GF-D8 (cell line): ENCODE data around the gene MB21D2.

Experiments used
- DNase-seq: peaks from one replicate; lab custom pipeline; 2025; lab: John Stamatoyannopoulos, UW

The MB21D2 gene

GRCh38 chr3:192923731-192924130, 6.1 kb upstream of the MB21D2 start:
- DNase-seq, result no peak

- no peak for DNase-seq
Observed at GRCh38 chr3:192921793-192922192, 4.1 kb upstream of the MB21D2 start.

GRCh38 chr3:192920411-192920810, 2.8 kb upstream of the MB21D2 start:
- DNase-seq, result no peak

GRCh38 chr3:192919901-192920300, 2.2 kb upstream of the MB21D2 start:
- DNase-seq, result no peak

GRCh38 chr3:192918275-192918588, 576 bp upstream of the MB21D2 start:
- DNase-seq, result no peak

GRCh38 chr3:192917028-192917403, 640 bp downstream of the MB21D2 start:
- DNase-seq, result no peak

GRCh38 chr3:192916371-192917027, 1.2 kb downstream of the MB21D2 start:
- DNase-seq, result no peak

GRCh38 chr3:192915722-192916121, 1.9 kb downstream of the MB21D2 start:
- DNase-seq, result no peak

- DNase-seq, result no peak
Observed at GRCh38 chr3:192915304-192915703, 2.4 kb downstream of the MB21D2 start.

GRCh38 chr3:192914848-192915247, 2.8 kb downstream of the MB21D2 start:
- no peak for DNase-seq

GRCh38 chr3:192913540-192913939, 4.1 kb downstream of the MB21D2 start:
- no peak for DNase-seq

- DNase-seq, result no peak
Observed at GRCh38 chr3:192911293-192911692, 6.4 kb downstream of the MB21D2 start.

GRCh38 chr3:192907784-192908183, 9.9 kb downstream of the MB21D2 start:
- DNase-seq, result no peak

- DNase-seq, result no peak
Observed at GRCh38 chr3:192906940-192907339, 10.7 kb downstream of the MB21D2 start.

- DNase-seq, result no peak
Observed at GRCh38 chr3:192905980-192906678, 11.5 kb downstream of the MB21D2 start.

- DNase-seq, result no peak
Observed at GRCh38 chr3:192904632-192905289, 12.9 kb downstream of the MB21D2 start.

- no peak for DNase-seq
Observed at GRCh38 chr3:192902549-192902948, 15.1 kb downstream of the MB21D2 start.

- DNase-seq, result no peak
Observed at GRCh38 chr3:192901435-192901834, 16.2 kb downstream of the MB21D2 start.

GRCh38 chr3:192899540-192899982, 18.1 kb downstream of the MB21D2 start:
- no peak for DNase-seq

- no peak for DNase-seq
Observed at GRCh38 chr3:192897005-192897404, 20.7 kb downstream of the MB21D2 start.

GRCh38 chr3:192896208-192896607, 21.4 kb downstream of the MB21D2 start:
- DNase-seq, result no peak

- DNase-seq, result no peak
Observed at GRCh38 chr3:192894676-192895075, 23.0 kb downstream of the MB21D2 start.

GRCh38 chr3:192892981-192893700, 24.5 kb downstream of the MB21D2 start:
- no peak for DNase-seq
